Effector CD4-positive, alpha-beta T cell (primary cell): ENCODE measurements around the gene RNF4.
"Not testable (repeated sequence)": the region's sequence is repeated elsewhere in the genome, so short reads cannot be mapped to it uniquely, and the experiment has no call there.

Source experiments
- DNase-seq: peaks from one replicate; pipeline ENCODE4 v3.0.0-alpha.2; 2020

RNF4 gene

GRCh38 chr4:2535376-2536192, 66.7 kb downstream of the RNF4 start:
- DNase-seq, result peak; percentile 39

- peak; percentile 98 for DNase-seq
Observed at GRCh38 chr4:2536193-2537010, 67.5 kb downstream of the RNF4 start, which contains the start of gene FAM193A. Gene FAM193A, plus strand, starts transcription at chr4:2536647. Its CDS starts 269 bp downstream, at chr4:2536916.

- peak; percentile 51 for DNase-seq
Observed at GRCh38 chr4:2537011-2537830, 68.3 kb downstream of the RNF4 start.

- DNase-seq, result not testable (repeated sequence)
Observed at GRCh38 chr4:2543580-2544191, 74.8 kb downstream of the RNF4 start.

GRCh38 chr4:2545321-2546013, 76.6 kb downstream of the RNF4 start:
- no peak for DNase-seq

- DNase-seq, result no peak
Observed at GRCh38 chr4:2546286-2546823, 77.4 kb downstream of the RNF4 start.

GRCh38 chr4:2546961-2547691, 78.2 kb downstream of the RNF4 start:
- not testable (repeated sequence) for DNase-seq

GRCh38 chr4:2551118-2551517, 82.2 kb downstream of the RNF4 start:
- DNase-seq, result no peak

GRCh38 chr4:2552806-2553205, 83.9 kb downstream of the RNF4 start:
- no peak for DNase-seq

- no peak for DNase-seq
Observed at GRCh38 chr4:2558301-2558700, 89.4 kb downstream of the RNF4 start.

GRCh38 chr4:2560167-2560566, 91.3 kb downstream of the RNF4 start:
- no peak for DNase-seq
